GM12878 (cell line): Measurements from ENCODE around the gene SPAG16. TPM values are rescaled to one million over a fixed set of nuclear protein-coding genes. Genes with fewer than 3 reads are reported as not detected.

ENCODE experiments used
- ATAC-seq: fragments of 200-7000 bp; cut with Tn5 transposase; 3 replicates; pipeline ENCODE4 v1.9.1; 2020; ENCODE audit warnings: mild to moderate bottlenecking, moderate library complexity
- BruUV-seq: library from RNA; stranded (reverse); fragments of 400-500 nt; replicated peaks from 2 replicates; lab custom pipeline; 2021; lab: Mats Ljungman, UMichigan
- CTCF ChIA-PET: fragments of 300-600 bp; sonication (Branson Sonifier 250); formaldehyde crosslinking; extraction: SDS; loops from one replicate; lab custom pipeline; 2021; ENCODE audit warnings: inconsistent platforms; lab: Yijun Ruan, JAX
- POLR2A ChIA-PET: fragments of 350-600 bp; formaldehyde crosslinking; extraction: SDS; loops from one replicate; lab custom pipeline; 2021; ENCODE audit warnings: inconsistent platforms; lab: Charles Lee
- RAD21 ChIA-PET: fragments of 300-600 bp; sonication (Branson Sonifier 250); formaldehyde crosslinking; loops from one replicate; lab custom pipeline; 2023; ENCODE audit warnings: antibody characterized with exemption; ENCODE audit not compliant: unreplicated experiment; lab: Charles Lee
- SMC1A ChIA-PET: fragments of 300-600 bp; sonication (Branson Sonifier 250); formaldehyde crosslinking; loops from one replicate; lab custom pipeline; 2023; ENCODE audit not compliant: unreplicated experiment, uncharacterized antibody; lab: Charles Lee
- DNase-seq: peaks from one replicate; pipeline ENCODE4 v3.0.0-alpha.2; 2011; ENCODE audit warnings: low read depth, low spot score
- FAIRE-seq: peaks from 3 replicates; lab custom pipeline; 2011; peaks lifted over from hg19 to GRCh38; lab: Jason Lieb, UNC
- H2AFZ ChIP-seq: 2 replicates; pipeline ENCODE4 v1.6.0; 2011; ENCODE audit warnings: low read depth, low read length, control low read depth; ENCODE audit not compliant: control insufficient read depth
- H3K27ac ChIP-seq: 2 replicates; pipeline ENCODE4 v1.5.1; 2011; ENCODE audit warnings: control low read depth; ENCODE audit not compliant: control insufficient read depth, insufficient read depth
- H3K27me3 ChIP-seq, 2 experiments: replicated peaks in 1 of 2; 2 replicates each; pipeline versions ENCODE4 v1.6.0 to v1.6.1; 2011; ENCODE audit warnings: low read length in 1 of 2; ENCODE audit not compliant: control insufficient read depth in 2 of 2, insufficient read depth in 2 of 2
- H3K36me3 ChIP-seq, 2 experiments: 2 replicates each; pipeline ENCODE4 v1.5.1; 2011; ENCODE audit warnings: low read length in 1 of 2; ENCODE audit not compliant: control insufficient read depth in 2 of 2, insufficient read depth in 2 of 2
- H3K4me1 ChIP-seq: 2 replicates; pipeline ENCODE4 v1.6.1; 2011; ENCODE audit warnings: mild to moderate bottlenecking, low read length, moderate library complexity, mixed read lengths; ENCODE audit not compliant: control insufficient read depth, insufficient read depth
- H3K4me2 ChIP-seq: 2 replicates; pipeline ENCODE4 v1.6.0; 2011; ENCODE audit warnings: control low read depth; ENCODE audit not compliant: control insufficient read depth, insufficient read depth
- H3K4me3 ChIP-seq: fragments of 200-600 bp; sonication (generic); 2 replicates; pipeline ENCODE4 v1.5.1; 2016
- H3K79me2 ChIP-seq: 2 replicates; pipeline ENCODE4 v1.6.0; 2011; ENCODE audit warnings: low read length; ENCODE audit not compliant: control insufficient read depth, insufficient read depth
- H3K9ac ChIP-seq: 2 replicates; pipeline ENCODE4 v1.8.0; 2011; ENCODE audit warnings: low read length, control low read depth, mixed read lengths; ENCODE audit not compliant: control insufficient read depth, insufficient read depth
- H3K9me3 ChIP-seq: replicated peaks from 3 replicates; pipeline ENCODE4 v1.5.1; 2011; ENCODE audit warnings: mild to moderate bottlenecking, low read length; ENCODE audit not compliant: control insufficient read depth, insufficient read depth
- H4K20me1 ChIP-seq: 2 replicates; pipeline ENCODE4 v1.6.0; 2011; ENCODE audit not compliant: control insufficient read depth, insufficient read depth
- BACH1 ChIP-seq: fragments of 450-650 bp; IDR thresholded peaks from 2 replicates; pipeline ENCODE4 v1.6.1; 2017; ENCODE audit warnings: mild to moderate bottlenecking, borderline replicate concordance
- CBX3 ChIP-seq: fragments of 200-600 bp; sonication (generic); IDR thresholded peaks from 2 replicates; pipeline ENCODE4 v1.6.1; 2016; ENCODE audit warnings: low read depth, borderline replicate concordance
- GATAD2B ChIP-seq: fragments of 450-650 bp; conservative IDR thresholded peaks from 2 replicates; pipeline ENCODE4 v1.6.1; 2017; ENCODE audit warnings: low read depth, mild to moderate bottlenecking, moderate library complexity
- MEF2B ChIP-seq: fragments of 450-650 bp; IDR thresholded peaks from 2 replicates; pipeline ENCODE4 v1.6.1; 2018; ENCODE audit warnings: mild to moderate bottlenecking, moderate library complexity; ENCODE audit not compliant: partially characterized antibody, poor library complexity, severe bottlenecking
- NBN ChIP-seq: fragments of 450-650 bp; IDR thresholded peaks from 2 replicates; pipeline ENCODE4 v1.6.1; 2016
- PAX8 ChIP-seq: fragments of 450-650 bp; IDR thresholded peaks from 2 replicates; pipeline ENCODE4 v1.6.1; 2017; ENCODE audit warnings: mild to moderate bottlenecking, moderate library complexity
- POU2F2 ChIP-seq: IDR thresholded peaks from 3 replicates; pipeline ENCODE4 v1.6.1; 2011; ENCODE audit warnings: low read depth, mild to moderate bottlenecking, low read length, borderline replicate concordance
- RAD21 ChIP-seq: IDR thresholded peaks from 2 replicates; pipeline ENCODE4 v1.6.1; 2011; ENCODE audit warnings: mild to moderate bottlenecking, low read depth, low read length, moderate library complexity; ENCODE audit not compliant: insufficient read depth
- SIN3A ChIP-seq: IDR thresholded peaks from 2 replicates; pipeline ENCODE4 v1.6.1; 2012; ENCODE audit warnings: low read depth, low read length, improper control_type of control experiment
- SMARCA5 ChIP-seq: fragments of 450-650 bp; IDR thresholded peaks from 2 replicates; pipeline ENCODE4 v1.6.1; 2017; ENCODE audit warnings: mild to moderate bottlenecking
- TAF1 ChIP-seq: IDR thresholded peaks from 2 replicates; pipeline ENCODE4 v1.6.1; 2011; ENCODE audit warnings: mild to moderate bottlenecking, low read depth, low read length, borderline replicate concordance
- WGBS: methylation state at CpG from one replicate; pipeline ENCODE4 v1.1.6; 2016; ENCODE audit warnings: low lambda C conversion rate; ENCODE audit not compliant: insufficient replicate concordance, insufficient coverage; ENCODE audit errors: missing lambda C conversion rate; 5-methylcytosine and 5-hydroxymethylcytosine counted together
- in situ Hi-C: fragments of 300-500 bp; cut with MboI; formaldehyde crosslinking; loops from 9 replicates; pipeline ENCODE4 v1.14.3; 2018; ENCODE audit warnings: mixed read lengths
- intact Hi-C: fragments of 100-400 bp; cut with micrococcal nuclease; formaldehyde crosslinking; loops from one replicate; pipeline ENCODE4 v1.14.2; 2022; ENCODE audit not compliant: unreplicated experiment
- polyA plus RNA-seq, 11 experiments: library from polyadenylated mRNA; depleted of rRNA in 4 of 11; unstranded in 6 of 11; stranded (reverse) in 5 of 11; fragments of >200 nt; fragmentation: Nextera tagmentation in 4 of 11; fragmentation: Illumina TruSeq in 1 of 11; extraction: Ambion mirVana in 4 of 11; extraction: Trizol in 1 of 11; gene quantifications; 1 replicate in 1 of 11; 2 replicates in 10 of 11; pipeline versions ENCODE4 v1.2.1 to v1.2.3, GENCODE V29; 2011 to 2016; ENCODE audit warnings: inconsistent platforms in 2 of 11, missing spikeins in 2 of 11, low read depth in 1 of 11
- total RNA-seq, 4 experiments: library from RNA; depleted of rRNA in 3 of 4; stranded (reverse); fragments of >200 nt in 3 of 4; fragmentation: Illumina TruSeq in 1 of 4; extraction: Trizol in 1 of 4; gene quantifications; 2 replicates each; pipeline versions ENCODE4 v1.2.1 to v1.2.3, GENCODE V29; 2013 to 2021
- TF ChIP-seq, protein P1 (sequence below): fragments of 450-650 bp; IDR thresholded peaks from 2 replicates; pipeline ENCODE4 v1.6.1; 2017; ENCODE audit warnings: mild to moderate bottlenecking, moderate library complexity
- TF ChIP-seq, protein P2 (sequence below): fragments of 450-650 bp; conservative IDR thresholded peaks from 2 replicates; pipeline ENCODE4 v1.6.1; 2017; ENCODE audit warnings: mild to moderate bottlenecking, moderate library complexity
- TF ChIP-seq, protein P3 (sequence below): IDR thresholded peaks from 2 replicates; pipeline ENCODE4 v1.6.1; 2011; ENCODE audit warnings: mild to moderate bottlenecking, low read depth, low read length, moderate library complexity; ENCODE audit not compliant: insufficient replicate concordance
- TF ChIP-seq, protein P4 (sequence below): IDR thresholded peaks from 2 replicates; pipeline ENCODE4 v1.6.1; 2011; ENCODE audit warnings: low read depth, mild to moderate bottlenecking, low read length, moderate library complexity, borderline replicate concordance; ENCODE audit errors: extremely low read depth
- TF ChIP-seq, protein P5 (sequence below): IDR thresholded peaks from 2 replicates; pipeline ENCODE4 v1.6.1; 2012; ENCODE audit warnings: low read depth, low read length, improper control_type of control experiment

Gene SPAG16
- total and polyA plus RNA-seq, 10 of the 15 experiments (the other 5 are each of a cell fraction or from before 2014, with no cell fraction given), result 6.0 to 25.0 (median 15.2) TPM

DNA sequence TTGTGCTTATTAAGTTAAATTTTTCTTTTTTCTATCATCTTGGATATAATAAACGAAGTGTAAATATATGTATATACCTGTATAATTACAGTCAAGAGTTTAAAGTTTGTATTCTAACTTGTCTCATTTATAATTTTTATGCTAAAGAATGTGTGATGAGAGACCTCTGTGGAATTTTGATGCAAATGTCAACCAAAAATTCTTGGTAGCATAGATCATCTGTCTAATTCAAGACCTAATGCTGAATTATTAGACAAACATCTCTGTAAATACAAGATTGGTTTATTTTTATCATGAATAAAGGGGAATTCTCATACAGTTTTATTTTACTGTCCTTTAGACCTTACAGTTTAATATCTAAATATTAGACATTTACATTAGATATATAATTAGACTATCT, 977.4 kb downstream of the SPAG16 start (continued):
- TF ChIP-seq, protein P1, sequence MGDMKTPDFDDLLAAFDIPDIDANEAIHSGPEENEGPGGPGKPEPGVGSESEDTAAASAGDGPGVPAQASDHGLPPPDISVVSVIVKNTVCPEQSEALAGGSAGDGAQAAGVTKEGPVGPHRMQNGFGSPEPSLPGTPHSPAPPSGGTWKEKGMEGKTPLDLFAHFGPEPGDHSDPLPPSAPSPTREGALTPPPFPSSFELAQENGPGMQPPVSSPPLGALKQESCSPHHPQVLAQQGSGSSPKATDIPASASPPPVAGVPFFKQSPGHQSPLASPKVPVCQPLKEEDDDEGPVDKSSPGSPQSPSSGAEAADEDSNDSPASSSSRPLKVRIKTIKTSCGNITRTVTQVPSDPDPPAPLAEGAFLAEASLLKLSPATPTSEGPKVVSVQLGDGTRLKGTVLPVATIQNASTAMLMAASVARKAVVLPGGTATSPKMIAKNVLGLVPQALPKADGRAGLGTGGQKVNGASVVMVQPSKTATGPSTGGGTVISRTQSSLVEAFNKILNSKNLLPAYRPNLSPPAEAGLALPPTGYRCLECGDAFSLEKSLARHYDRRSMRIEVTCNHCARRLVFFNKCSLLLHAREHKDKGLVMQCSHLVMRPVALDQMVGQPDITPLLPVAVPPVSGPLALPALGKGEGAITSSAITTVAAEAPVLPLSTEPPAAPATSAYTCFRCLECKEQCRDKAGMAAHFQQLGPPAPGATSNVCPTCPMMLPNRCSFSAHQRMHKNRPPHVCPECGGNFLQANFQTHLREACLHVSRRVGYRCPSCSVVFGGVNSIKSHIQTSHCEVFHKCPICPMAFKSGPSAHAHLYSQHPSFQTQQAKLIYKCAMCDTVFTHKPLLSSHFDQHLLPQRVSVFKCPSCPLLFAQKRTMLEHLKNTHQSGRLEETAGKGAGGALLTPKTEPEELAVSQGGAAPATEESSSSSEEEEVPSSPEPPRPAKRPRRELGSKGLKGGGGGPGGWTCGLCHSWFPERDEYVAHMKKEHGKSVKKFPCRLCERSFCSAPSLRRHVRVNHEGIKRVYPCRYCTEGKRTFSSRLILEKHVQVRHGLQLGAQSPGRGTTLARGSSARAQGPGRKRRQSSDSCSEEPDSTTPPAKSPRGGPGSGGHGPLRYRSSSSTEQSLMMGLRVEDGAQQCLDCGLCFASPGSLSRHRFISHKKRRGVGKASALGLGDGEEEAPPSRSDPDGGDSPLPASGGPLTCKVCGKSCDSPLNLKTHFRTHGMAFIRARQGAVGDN, result no peak
- no peak for TF ChIP-seq GATAD2B
- TF ChIP-seq CBX3, result no peak
- TF ChIP-seq SMARCA5, result no peak
- no peak for TF ChIP-seq BACH1
- TF ChIP-seq PAX8, result no peak
- TF ChIP-seq MEF2B, result no peak

DNA sequence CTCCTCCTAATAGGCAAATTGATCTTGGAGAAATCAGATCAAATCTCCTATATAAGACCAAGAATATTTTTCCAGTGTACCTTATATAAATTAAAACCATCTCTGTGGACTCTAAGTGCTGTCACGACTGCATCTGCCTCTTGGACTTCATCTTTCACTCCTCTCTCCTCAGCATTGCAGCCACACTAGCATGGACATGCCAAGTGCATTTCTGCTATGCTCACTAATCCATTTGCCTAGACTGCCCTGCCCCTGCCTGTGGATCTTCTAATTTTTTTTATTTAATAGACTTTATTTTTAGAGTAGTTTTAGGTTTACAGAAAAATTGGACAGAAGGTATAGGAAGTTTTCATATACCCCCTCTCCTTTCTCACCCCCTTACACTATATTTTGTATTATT, 979.9 kb downstream of the SPAG16 start:
- DNase-seq, result no peak
- in situ Hi-C loops, result no loop called here
- POLR2A ChIA-PET, result no interaction called here
- RAD21 ChIA-PET, result no interaction called here
- SMC1A ChIA-PET, result no interaction called here
- no peak for ATAC-seq
- CTCF ChIA-PET, result no interaction called here
- Histone ChIP-seq H3K4me3 (no peak overlapping the region), H3K4me2 (no peak overlapping the region), H3K79me2 (no peaks in the 10 kb centered on the region), H2AFZ (no peak overlapping the region), H3K4me1 (no peaks in the 10 kb centered on the region), H3K36me3 (no peaks in the 10 kb centered on the region), H3K9me3 (no peaks in the 10 kb centered on the region), H3K27ac (no peak overlapping the region), H3K27me3 (no peaks in the 10 kb centered on the region), H4K20me1 (no peaks in the 10 kb centered on the region), H3K9ac (no peak overlapping the region)
- no peak for FAIRE-seq
- intact Hi-C loops, result no loop called here
- 0% methylated on average over 1 of the region's 1 CpG for WGBS
- BruUV-seq, result no TSS peak
- TF ChIP-seq TAF1 (no peak), NBN (no peak), SIN3A (no peak), POU2F2 (no peak), RAD21 (no peak)
- TF ChIP-seq, protein P2, sequence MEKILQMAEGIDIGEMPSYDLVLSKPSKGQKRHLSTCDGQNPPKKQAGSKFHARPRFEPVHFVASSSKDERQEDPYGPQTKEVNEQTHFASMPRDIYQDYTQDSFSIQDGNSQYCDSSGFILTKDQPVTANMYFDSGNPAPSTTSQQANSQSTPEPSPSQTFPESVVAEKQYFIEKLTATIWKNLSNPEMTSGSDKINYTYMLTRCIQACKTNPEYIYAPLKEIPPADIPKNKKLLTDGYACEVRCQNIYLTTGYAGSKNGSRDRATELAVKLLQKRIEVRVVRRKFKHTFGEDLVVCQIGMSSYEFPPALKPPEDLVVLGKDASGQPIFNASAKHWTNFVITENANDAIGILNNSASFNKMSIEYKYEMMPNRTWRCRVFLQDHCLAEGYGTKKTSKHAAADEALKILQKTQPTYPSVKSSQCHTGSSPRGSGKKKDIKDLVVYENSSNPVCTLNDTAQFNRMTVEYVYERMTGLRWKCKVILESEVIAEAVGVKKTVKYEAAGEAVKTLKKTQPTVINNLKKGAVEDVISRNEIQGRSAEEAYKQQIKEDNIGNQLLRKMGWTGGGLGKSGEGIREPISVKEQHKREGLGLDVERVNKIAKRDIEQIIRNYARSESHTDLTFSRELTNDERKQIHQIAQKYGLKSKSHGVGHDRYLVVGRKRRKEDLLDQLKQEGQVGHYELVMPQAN, result no peak
- TF ChIP-seq, protein P3, sequence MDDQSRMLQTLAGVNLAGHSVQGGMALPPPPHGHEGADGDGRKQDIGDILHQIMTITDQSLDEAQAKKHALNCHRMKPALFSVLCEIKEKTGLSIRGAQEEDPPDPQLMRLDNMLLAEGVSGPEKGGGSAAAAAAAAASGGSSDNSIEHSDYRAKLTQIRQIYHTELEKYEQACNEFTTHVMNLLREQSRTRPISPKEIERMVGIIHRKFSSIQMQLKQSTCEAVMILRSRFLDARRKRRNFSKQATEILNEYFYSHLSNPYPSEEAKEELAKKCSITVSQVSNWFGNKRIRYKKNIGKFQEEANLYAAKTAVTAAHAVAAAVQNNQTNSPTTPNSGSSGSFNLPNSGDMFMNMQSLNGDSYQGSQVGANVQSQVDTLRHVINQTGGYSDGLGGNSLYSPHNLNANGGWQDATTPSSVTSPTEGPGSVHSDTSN, result no peak
- TF ChIP-seq, protein P4, sequence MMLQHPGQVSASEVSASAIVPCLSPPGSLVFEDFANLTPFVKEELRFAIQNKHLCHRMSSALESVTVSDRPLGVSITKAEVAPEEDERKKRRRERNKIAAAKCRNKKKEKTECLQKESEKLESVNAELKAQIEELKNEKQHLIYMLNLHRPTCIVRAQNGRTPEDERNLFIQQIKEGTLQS, result no peak
- TF ChIP-seq, protein P5, sequence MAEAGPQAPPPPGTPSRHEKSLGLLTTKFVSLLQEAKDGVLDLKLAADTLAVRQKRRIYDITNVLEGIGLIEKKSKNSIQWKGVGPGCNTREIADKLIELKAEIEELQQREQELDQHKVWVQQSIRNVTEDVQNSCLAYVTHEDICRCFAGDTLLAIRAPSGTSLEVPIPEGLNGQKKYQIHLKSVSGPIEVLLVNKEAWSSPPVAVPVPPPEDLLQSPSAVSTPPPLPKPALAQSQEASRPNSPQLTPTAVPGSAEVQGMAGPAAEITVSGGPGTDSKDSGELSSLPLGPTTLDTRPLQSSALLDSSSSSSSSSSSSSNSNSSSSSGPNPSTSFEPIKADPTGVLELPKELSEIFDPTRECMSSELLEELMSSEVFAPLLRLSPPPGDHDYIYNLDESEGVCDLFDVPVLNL, result no peak
